ENCODE measurements around the gene SPDEF.

DNA sequence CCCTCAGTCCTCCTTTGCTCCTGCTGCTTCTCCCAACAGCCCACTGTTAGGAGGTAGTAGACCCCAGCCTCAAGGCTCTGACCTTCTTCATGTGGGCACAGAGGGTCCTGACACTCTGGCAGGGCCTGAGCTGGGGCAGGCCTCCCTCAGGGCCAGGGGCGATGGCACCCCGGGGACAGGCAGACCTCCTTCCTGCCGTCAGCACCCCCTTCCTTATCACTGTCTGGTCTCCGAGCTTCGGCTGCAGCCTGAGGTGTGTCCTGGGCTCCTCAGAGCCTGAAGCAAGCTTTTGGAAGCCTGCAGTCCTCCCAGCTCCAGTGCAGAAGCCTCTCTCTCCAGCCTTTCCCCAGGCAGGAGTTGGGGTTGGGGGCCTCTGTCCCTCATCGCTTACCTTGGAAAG lies 22.0 kb downstream of the SPDEF start:
- TF ChIP-seq, protein P1, sequence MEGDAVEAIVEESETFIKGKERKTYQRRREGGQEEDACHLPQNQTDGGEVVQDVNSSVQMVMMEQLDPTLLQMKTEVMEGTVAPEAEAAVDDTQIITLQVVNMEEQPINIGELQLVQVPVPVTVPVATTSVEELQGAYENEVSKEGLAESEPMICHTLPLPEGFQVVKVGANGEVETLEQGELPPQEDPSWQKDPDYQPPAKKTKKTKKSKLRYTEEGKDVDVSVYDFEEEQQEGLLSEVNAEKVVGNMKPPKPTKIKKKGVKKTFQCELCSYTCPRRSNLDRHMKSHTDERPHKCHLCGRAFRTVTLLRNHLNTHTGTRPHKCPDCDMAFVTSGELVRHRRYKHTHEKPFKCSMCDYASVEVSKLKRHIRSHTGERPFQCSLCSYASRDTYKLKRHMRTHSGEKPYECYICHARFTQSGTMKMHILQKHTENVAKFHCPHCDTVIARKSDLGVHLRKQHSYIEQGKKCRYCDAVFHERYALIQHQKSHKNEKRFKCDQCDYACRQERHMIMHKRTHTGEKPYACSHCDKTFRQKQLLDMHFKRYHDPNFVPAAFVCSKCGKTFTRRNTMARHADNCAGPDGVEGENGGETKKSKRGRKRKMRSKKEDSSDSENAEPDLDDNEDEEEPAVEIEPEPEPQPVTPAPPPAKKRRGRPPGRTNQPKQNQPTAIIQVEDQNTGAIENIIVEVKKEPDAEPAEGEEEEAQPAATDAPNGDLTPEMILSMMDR (IDR thresholded peaks at IDR 0.05) = no peak
- TF ChIP-seq ZFX (IDR thresholded peaks at IDR 0.05; ENCODE audit: borderline replicate concordance) = no peak

Measured in 22Rv1 (cell line).